ENCODE measurements around the gene ACSF3.

- TF ChIP-seq CTCF (IDR thresholded peaks at IDR 0.05) (no peak), SIN3A (IDR thresholded peaks at IDR 0.05; ENCODE audit: borderline replicate concordance, insufficient read depth, low read depth, low read length) (no peak)
Observed at GRCh38 chr16:89177501-89177900, 83.8 kb downstream of the ACSF3 start.

All from Panc1 (cell line).